8988T (cell line): ENCODE results near the gene CARD14.

ENCODE experiments used
- DNase-seq: peaks from one replicate; pipeline ENCODE4 v3.0.0; 2011

Gene CARD14

DNA sequence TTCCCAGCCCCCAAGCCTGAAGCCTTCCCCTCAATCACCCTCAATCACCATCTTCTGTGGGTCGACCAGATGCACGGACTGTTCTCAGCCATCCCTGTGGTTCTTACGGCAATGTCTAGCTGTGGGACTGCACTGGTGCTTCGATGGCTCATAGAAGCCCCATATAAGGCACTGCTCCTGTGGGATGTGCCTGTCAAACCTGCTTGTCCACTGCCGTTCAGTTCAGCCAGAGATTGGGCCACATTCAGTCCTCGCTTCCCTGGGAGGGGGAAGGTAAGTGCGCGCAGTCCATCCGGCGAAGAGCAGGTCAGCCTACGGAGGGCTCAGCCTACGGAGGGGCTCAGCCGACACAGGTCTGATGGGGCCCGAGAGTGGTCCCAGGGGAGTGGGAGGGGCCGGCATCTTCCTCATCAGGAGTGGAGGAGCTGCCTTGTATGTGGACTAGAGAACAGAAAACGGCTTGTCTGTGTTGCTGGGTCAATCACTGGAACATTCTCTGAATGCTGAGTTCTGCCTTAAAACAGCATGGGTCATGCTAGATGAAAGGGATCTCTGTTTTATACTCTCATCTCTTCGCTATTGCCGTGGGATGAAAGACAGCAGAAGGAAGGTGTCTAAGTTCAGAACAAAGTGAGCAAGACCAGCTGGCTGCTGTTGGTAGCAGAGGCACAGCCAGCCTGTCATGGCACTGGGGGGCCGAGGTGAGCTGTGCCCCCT is at the start of gene CARD14:
Gene CARD14 (plus strand): TSS at position 247 of the 717 bp plus-strand sequence. CDS start 11,409 bp downstream, outside the sequence.
- DNase-seq: no peak

DNA sequence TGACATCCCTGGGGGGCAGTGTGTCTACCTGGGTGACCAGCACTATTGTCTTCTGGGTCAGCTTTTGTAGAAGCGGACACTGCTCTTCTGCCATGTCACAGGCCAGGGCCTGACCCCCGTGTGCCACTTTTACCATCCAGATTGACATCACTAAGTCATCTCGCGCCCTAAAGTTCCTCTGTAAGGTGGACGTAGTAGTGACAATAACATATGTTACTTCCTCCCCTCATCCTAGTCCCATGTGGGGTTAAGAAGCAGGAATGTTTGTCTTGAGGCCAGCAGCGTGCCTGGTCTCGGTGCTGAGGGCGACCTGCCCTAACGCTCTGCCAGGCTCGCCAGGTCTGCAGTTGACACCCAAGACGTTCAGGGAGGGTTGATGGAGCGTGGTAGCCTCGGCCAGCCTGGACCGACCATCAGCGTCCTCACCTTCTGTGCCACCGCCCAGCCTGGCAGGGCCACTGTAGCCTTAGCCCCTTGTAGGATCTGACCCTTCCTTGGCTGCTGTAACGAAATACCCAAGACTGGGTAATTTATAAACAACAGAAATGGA is 47.7 kb upstream of the CARD14 start:
- DNase-seq: no peak

DNA sequence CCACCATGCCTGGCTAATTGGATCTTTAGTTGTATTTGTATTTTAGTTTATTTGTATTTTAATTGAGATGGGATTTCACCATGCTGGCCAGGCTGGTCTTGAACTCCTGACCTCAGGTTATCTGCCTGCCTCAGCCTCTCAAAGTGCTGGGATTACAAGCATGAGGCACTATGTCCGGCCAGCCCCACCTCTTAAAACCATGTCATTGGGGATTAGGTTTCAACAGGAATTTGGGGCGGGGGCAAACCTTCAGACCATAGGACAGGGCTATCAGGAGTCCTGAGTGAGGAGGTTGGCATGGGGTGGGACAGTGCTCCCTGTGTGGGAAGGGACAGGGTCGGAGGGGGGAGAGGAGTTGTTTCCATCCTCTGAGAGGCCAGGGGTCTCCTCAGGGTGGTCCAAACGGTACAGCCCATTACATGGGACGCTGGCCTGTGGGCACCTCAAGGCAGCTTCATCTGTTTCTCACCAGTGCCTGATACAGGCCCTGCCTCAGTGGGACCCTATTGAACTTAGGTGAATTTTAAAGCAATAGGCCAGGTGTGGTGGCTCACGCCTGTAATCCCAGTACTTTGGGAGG is 46.8 kb upstream of the CARD14 start:
- DNase-seq: no peak

DNA sequence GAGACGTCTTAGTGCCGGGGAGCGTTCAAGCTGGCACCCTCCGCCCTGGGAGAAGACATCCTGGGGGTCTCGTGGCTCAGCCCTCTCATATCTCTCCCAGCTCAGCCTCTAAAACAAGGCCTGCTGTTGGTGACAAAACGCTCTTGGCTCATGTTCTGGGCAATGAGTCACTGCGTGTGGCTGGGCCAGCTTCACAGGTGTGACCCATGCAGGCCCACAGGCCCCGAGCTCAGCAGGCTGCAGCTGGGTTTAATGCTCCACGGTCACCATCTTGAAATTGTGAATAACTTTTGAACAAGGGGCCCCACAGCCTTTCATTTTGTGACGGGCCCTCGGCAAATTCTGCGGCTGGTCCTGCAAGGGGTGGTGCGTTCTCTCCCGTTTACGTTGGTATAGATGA is 46.0 kb upstream of the CARD14 start:
- no peak for DNase-seq

DNA sequence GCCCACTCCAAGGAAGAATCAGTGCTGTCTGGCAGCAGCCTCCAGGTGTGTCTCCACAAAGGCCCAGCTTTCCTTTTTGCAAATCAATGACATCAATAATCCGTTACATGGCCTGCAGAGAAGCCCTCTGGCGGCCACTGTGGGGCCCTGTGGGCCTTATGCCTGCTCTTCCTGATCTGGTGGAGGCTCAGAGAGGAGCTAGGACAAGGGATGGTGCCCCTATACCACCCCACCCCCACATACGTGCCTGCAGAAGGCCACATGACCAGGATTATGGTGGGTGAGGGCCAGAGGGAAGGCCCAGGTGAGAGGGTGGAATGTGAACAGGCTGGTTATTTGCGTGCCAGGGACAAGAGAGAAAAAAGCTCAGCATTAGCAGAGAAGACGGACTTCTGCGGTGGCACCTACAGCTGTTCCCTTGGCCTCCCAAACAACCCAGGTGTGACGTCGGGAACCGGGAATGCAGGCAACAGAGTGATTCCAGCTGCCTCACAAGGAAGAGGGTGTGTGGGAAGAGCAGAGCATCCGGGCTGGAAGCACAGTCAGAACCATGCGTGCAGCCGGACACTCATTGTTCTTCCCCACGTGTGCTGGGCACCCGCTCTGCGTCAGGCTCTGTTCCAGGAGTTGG is 45.4 kb upstream of the CARD14 start:
- peak; percentile 52 for DNase-seq

DNA sequence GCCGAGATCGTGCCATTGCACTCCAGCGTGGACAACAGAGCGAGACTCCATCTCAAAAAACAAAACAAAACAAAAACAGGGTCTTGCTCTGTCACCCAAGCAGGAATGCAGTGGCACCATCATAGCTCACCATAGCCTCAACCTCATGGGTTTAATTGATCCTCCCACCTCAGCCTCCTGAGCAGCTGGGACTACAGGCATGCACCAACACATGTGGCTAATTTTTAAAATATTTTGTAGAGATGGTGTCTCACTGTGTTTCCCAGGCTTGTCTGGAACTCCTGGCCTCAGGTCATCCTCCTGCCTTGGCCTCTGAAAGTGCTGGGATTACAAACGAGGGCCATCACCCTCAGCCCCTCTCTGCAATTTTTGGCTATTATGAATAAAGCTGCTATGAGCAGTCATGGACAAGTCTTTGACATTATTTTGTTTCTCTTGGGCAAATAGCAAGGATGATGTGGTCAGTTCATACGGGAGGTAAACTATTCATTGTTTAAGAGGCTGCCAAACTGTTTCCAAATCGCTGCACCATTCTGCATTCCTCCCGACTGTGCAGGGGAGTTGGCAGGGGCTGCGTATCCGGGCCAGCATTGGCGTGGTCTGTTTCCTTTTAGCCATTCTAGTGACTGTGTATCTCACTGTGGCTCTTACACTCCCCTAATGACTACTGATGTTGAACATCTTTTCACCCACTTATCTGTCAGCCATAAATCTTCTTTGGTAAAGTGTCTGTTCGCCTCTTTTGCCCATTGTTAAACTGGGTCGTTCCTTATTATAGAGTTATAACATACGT is 44.0 kb upstream of the CARD14 start:
- DNase-seq: no peak

DNA sequence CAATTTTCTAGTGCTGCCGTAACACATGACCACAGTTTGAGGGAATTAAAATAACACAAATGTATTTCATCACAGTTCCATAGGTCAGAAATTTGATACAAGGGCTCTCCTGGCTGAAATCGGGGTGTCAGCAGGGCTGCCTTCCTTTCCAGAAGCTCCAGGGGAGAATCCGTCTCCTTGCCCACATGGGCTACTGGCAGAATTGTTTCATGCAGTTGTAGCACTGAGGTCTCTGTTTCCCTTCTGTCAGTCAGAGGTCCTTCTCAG is 43.4 kb upstream of the CARD14 start:
- DNase-seq: no peak

DNA sequence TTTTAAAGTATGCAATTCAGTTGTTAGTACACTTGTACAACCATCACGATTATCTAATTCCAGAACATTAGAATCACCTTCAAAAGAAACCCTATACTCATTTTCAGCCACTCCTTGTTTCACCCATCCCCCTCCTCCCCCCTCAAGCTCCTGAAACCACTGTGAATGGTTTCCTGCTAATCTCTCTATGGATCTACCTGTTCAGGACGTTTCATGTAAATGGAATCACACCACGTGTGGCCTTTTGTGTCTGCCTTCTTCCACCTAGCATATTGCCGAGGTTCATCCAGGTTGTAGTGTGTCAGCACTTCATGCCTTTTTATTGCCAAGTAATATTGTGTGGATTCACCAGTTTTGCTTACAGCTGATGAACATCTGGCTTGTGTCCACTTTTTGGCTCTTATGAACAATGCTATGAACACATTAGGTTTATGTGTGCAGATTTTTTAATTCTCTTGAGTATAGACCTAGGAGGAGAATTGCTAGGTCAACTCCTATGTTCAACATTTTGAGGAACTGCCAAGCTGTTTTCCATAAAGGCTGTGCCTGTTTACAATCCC is 40.7 kb upstream of the CARD14 start:
- no peak for DNase-seq

DNA sequence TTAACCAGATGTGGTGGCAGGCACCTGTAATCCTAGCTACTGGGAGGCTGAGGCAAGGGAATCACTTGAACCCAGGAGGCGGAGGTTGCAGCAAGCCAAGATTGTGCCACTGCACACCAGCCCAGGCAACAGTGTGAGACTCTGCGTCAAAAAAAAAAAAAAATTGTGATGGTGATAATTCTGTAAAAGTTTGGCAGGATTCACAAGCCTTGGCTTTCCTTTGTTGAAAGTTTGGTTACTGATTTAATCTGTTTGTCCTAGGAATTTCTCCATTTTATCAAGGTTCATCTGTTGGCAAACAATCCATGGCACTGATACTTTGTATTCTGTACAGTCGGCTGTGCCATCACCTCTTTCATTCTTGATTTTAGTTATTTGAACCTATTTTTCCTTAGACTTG is 38.8 kb upstream of the CARD14 start:
- no peak for DNase-seq

DNA sequence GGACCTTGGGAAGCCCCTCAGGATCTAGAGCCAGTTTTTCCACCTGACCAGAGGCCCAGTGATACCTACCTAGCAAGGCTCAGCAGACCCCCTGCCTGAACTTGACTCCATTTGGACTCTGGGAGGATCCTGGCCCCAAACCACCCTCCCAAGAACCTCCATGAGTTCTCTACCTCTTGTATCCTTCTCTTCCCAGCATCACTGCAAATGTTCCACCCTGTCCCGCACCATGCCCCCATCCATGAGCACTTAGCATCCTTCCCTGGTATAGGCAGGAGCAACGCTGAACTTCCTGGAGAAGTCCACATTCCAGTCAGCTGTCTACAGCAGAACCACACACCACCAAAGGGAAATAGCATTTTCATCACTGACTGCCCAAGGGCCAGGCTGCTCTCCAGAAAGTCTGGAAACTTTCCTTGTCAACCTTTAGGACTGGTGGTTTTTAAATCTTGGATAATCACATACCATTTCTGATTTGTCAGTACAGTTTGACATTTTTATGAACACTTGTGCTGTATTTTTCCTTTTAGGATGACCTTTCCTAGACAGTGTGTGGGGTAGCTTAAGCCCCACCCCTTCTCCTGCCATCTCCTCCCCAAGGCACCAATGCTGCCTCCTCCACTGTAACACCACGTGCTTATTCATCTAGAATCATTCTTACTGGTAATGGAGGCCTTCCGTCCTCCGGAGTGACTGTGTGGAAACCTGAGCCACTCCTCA is 36.8 kb upstream of the CARD14 start:
- DNase-seq: no peak

DNA sequence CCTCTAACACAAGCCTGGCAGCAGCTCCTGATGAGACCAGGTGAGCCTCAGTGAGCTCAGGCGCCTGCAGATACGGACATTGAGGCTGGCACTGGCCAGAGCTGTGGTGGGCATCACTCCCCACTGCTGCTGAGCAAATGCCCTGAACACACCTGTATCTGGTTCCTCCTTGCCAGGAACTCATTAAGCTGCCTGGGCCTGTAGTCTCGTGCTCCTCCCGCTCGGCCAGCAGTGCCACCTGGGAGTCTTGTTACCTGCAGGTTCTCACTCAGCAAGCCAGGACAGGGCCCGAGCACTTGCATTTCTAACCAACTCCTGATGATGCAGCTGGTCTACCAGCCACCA is 36.2 kb upstream of the CARD14 start:
- no peak for DNase-seq

DNA sequence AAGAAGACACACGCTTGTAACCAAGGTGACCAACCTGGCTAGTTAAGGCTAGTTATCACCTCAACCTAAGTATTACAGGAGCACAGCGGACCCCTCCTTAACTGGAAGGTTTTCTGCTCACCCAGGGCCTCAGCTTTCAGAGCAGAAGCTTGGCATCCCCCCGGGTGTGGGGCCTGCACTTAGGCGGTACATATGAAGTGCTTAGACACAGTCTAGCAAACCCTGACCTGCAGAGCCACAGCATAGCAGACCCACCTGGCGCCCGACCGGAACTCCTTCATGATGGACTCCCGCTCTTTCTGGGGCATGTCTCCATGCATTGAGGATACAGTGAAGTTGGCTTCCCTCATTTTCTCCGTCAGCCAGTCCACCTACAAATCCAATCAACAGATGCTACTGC is 32.7 kb upstream of the CARD14 start:
- no peak for DNase-seq

DNA sequence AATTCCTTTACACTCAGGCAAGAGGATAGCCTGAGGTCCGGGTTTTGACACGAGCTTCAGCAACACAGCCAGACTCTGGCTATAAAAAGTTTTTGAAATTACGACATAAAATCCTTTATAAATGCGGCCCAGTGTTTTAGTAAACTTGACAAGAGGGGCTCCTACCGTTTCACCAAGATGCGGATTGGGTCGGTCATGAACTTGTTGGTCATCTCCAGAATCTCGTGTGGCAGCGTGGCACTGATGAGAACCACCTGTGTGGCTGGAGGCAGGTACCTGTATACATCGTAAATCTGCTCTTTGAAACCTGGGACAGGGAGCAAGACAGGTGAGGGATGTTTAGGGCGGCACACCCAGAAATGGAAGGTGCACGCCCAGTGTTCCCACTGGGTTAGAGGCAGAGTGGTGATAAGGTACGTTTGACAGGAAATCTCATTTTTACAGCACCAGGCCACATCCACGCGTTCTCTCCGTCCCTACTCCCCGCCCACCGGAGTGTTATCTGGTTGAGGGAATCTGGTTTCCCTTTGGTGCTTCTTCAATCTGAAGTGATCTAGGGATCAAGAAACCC is 30.9 kb upstream of the CARD14 start:
- no peak for DNase-seq

DNA sequence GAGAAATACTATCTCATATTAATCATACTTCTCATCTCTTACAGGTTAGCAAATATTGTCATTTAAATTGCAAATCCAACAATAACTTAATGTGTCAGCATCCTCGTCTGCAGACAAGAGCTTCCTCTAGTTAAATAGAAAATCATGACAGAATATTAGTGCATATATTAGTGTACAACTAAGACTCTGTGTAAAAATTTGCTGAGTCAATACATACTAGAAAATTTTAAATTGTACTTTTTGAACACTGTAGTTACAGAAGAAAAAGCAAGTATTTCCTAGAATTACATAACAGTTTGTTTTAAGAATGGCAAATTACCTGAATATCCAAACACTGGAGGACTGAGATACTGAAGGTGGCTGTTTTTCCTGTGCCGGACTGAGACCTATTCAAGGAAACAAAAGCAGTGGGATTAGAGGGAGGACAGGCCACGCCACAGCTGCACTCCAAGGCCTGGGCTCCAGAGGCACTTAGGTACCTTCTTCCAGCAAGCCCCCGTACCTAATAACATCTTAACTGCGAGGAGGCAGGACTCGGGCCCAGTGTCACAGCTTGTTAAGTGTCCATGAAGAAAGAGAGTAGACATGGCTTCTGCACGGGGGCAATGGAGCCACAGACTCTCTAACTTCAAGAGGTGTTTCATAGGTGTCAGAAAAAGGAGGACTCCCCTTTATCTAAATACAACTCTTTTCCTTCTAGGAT is 28.2 kb upstream of the CARD14 start:
- DNase-seq: no peak

DNA sequence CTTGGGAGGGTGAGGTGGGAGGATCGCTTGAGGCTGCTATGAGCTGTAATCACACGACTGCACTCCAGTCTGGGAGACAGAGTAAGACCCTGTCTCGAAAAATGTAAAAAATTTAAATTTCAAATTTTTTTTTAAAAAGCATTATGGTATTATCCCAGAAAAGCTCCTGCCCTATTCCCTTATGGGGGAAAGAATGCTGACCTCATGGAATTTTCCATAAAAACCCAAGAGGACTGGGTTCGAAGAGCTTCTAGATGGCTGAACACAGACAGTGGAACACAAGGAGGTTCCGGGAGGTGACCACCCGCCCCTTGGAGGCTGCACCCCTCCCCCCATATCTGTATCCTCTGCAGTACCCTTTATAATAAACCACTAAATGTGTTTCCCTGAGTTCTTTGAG is 26.9 kb upstream of the CARD14 start:
- no peak for DNase-seq

DNA sequence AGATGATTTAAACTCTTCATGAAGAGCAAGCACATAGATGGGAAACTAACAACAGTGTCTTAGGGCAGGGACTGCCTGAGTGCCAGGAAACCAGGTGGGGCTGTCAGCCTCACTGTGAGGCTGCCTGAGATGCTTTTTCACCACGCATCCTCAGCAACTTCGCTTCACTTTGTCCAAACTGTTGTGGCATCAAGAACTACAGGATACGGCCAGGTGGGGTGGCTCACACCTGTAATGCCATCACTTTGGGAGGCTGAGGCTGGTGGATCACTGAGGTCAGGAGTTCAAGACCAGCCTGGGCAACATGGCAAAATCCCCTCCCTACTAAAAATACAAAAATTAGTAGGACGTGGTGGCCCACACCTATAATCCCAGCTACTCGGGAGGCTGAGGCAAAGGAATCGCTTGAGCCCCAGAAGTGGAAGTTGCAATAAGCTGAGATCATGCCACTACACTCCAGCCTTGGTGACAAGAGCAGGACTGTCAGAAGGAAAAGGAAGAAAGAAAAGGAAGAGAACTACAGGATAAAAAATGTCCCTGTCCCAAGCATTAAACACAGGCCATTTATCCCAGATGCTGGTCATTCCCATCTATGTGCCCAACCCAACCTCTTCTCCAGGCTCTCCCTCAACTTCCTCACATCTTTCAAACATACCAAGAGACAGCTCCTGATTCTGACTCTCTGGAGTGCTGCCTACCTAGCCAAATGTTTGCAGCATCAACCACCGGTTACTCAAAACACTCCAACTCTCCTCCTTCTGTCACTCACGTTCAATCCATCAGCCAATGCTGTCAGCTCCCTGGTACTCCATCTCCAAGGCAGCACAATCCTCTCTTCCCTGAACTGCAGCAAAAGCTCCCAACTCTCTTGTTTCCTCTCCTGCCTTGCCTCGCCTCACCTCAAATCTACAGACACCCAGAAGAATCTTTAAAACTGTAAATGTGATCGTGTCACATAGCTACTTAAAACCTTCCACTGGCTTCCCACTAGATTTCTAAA is 24.5 kb upstream of the CARD14 start:
- DNase-seq: no peak

DNA sequence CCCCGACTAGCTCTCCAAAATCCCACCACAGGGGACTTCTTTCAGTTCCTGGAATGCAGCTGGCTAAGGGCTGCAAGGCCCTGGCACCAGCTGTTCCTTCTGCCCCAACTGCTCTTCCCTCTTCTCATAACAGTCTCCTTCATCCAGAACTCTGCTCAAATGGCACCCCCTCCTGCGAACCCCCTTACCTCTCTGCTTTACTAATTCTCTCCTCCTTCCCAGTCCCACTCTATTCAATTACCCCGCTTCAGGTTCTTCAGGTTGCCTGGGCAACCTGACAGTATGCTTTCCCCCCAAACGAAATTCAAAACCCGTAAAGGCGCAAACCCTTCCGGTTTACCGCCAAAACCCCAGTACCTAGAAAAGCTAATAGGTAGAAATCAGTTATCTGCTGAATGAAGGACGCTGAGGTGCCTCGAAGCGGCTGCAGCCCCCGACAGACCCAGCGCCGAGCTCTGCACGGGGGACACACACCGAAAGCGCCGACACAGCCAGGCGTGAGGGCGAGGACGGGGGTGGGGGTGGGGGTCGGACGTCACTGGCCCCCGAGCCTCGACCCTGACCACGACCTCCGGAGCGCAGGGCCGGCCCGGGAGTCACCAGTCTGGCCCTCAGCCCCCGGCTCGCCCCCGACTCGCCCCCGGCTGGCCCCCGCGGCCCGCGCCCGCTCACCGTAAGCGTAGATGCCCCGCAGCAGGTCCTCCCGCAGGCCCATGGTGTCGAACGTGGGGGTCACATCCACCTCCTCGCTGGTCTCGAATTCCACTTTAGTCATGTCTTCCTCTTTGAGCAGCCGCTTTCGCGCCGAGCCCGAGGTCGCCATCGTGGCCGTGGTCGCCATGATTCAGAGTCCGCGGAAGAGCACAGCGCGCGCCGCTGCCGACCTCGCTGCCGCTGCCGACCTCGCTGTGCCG is 23.5 kb upstream of the CARD14 start:
- no peak for DNase-seq

DNA sequence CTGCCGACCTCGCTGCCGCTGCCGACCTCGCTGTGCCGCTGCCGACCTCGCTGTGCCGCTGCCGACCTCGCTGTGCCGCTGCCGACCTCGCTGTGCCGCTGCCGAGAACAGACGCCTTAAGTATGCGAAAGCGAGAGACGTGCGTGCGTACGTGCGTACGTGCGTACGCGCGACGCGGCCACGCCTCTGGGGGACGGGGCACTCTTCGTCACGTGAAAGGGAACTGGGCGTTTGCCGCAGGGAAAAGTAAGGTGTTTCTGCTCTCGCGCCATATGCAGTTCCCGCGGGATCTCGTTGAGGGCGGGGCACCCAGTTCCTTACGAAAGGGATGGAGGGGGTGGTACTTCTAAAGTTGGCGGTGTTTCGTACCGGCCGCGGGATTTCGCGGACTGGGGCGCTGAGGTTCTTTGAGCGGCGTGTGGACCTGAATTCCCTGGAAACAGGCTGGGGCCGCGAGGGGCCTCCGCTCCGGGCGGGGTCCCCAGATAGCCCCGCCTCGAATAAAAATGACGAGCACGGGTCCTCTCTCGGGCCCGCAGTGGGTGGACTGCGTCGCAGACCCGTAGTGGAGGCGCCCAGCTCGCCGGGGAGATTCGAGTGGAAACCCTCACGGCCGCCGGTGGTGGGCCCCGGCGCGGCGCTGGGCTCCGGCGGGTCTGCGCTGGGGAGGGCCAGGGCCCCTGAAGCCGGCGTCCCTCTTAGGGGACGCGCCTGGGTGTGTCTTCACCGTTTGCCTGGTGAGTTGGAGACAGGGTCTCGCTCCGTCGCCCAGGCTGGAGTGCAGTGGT is 22.6 kb upstream of the CARD14 start, which contains the start of gene EIF4A3:
Gene EIF4A3 (minus strand): TSS at position 94 of the 788 bp plus-strand sequence. CDS start 167 bp downstream, outside the sequence.
- peak; percentile 82 for DNase-seq
